CD4-positive, alpha-beta T cell treated with Interferon alpha-2 for 1 hour (primary cell): ENCODE results near the gene NPIPB2.

Source experiments
- DNase-seq, 2 donors: peaks; one replicate each; pipeline ENCODE4 v3.0.0-alpha.2; 2020 to 2022

NPIPB2 gene

DNA sequence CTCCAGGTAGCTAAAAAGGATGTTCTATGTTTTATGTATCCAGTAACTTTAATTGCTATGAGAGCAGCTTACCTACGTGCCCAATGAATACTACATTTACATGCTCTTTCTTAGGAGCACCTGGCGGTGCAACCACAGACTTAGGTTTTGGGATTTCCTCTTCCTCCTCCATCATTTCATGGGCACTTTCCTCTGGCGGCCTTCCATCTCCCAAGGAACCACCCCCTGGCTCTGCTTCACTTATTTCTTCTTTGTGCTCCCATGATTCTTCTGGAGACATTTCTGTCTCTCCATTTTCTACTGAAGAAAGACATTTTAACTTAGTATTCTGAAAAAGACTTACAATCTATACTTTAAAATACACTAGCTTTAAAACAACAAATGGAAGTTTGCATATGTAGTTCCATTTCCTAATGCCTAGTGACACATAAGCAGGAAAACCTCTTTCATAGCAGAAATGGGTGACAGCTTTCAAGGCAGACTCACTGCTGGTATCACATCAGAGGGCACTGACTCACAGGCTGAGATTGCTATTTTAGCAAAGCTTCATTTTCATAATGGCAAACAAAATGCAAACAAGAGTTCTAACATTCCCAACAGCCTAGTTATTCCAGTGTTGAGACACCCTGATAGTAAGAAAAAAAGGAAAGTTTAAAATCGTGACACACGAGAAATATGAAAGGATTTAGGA is 45.2 kb downstream of the NPIPB2 start:
- no peak for DNase-seq

- DNase-seq = no peak
Measured at GRCh38 chr16:11893571-11893970, 48.3 kb downstream of the NPIPB2 start.

GRCh38 chr16:11892761-11893160 is 49.1 kb downstream of the NPIPB2 start:
- no peak for DNase-seq

- no peak for DNase-seq
Measured at GRCh38 chr16:11890231-11890965, 51.4 kb downstream of the NPIPB2 start.

DNA sequence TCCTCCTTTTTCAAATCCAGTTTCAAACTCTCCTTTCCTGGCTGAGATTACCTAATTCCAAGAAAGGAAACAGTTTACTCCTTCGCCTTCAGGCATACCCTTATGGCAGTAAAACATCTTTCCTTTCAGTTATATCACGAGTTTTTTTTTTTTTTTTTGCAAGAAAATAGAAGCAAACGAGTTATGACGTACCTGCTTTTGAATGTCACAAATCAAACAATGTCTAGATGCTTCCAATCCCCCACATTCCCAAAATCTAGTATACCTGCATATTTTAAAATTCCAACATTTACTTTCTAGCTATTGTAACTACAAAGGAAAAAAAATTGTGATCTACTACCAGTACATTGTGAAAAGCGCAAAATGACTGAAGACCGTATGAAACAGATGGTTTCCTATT is 55.0 kb downstream of the NPIPB2 start:
- DNase-seq = no peak

DNA sequence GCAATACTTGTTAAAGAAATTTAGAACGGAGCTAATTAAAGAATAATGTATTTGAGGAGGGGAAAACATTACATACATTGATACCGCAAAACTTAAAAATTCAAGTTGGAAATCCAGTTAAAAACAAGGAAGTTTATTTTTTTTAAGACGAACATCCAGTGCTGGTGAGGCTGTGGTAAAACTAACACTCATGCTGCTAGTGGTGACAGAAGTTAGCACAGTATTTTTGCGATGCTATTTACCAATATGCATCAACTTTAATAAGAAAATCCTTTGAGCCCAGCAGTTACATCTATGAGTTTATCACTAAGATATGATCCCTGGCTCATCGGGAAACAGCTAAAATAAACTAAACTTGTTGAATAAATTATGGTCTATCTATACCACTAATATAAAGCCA is 57.8 kb downstream of the NPIPB2 start:
- DNase-seq = no peak

DNA sequence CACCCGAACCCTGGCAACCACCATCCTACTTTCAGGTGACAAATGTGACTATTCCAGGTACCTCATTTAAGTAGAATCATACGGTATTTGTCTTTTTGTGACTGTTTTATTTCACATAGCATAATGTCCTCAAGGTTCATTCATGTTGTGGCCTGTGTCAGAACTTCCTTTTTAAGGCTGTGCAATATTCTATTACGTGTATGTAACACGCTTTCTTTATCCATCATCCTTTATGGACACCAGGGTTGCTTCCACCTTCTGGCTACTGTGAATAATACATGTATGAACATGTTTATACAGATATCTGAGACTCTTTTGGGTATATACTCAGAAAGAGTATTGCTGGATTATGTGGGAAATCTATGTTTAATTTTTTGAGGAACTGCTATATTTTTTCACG is 61.8 kb downstream of the NPIPB2 start:
- no peak for DNase-seq

GRCh38 chr16:11877374-11877773 is 64.5 kb downstream of the NPIPB2 start:
- no peak for DNase-seq
